Hematopoietic multipotent progenitor cell treated with erythropoietin and hydrocortisone succinate and interleukin-3 and kit ligand, for 8 days (in vitro differentiated cells): ENCODE results near the gene PPARGC1A.

Experiments
- DNase-seq: peaks from one replicate; pipeline ENCODE4 v3.0.0-alpha.2; 2015

The PPARGC1A gene

DNA sequence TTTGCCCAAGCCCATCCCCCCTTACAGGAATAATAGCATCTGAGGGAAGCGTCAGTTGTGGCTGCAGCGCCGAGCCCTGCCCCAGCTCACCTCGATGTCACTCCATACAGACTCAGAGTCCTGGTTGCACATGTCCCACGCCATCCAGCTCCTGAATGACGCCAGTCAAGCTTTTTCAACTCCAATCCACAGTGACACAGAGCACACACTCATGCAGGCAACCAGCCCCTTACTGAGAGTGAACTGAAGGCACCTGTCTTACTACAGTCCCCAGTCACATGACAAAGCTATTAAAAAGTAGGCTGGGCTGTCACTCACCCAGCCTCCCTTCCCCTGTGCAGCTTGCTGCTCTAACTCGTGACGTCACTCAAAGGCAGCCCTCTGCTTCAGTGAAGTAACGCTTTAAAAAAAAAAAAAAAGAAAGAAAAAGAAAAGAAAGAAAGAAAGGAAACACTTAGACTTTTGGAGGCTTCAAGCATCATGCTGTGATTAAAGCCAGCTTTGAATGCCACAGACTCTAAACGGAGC, at the start of gene PPARGC1A:
TSS of gene PPARGC1A (minus strand) at position 234 of the 528 bp plus-strand sequence. CDS start at position 144, 90 bp downstream.
- no peak for DNase-seq

DNA sequence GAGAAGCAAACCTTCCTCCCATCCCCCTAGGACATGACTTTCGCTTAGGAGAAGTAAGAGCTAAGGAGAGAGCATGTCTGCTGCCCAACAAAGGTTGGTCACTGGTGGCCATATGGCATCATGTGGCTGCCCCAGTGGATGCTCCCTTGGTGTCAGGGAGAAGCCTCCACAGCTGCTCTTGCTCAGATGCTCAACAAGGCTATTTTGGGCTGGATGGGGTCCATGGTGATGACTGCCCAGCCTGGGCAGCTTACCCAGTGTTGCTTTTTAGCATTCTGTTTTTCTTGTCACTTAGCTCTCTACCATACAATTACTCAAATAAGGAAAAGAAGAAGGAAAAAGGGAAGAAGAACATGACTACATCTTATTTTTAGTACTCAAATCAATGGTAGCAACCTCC, 48.9 kb upstream of the PPARGC1A start:
- DNase-seq: no peak

- DNase-seq: no peak
Measured at GRCh38 chr4:23937173-23937572, 47.3 kb upstream of the PPARGC1A start.

GRCh38 chr4:23934915-23935314, 45.1 kb upstream of the PPARGC1A start:
- no peak for DNase-seq

- no peak for DNase-seq
Measured at GRCh38 chr4:23934223-23934622, 44.4 kb upstream of the PPARGC1A start.

DNA sequence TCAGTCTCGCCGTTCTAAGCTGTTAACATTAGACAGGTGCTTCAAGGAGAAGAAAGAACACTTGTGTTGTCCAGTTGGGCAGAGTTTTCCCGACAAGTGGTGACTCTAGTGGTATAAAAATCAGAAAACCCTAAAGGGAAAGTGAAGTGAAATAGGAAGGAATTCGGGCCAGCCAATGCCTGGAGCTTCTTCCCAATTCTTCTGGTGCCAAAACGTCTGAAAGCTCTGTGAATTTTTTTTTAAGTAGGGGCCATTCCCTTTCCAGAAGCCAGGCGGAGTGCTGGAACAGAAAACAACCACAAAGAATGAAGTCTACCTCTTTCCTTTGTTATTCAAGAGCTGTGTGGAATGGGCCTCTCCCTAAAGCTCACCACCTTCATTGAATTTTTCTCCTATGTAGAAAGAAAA, 43.1 kb upstream of the PPARGC1A start:
- DNase-seq: no peak

- DNase-seq: no peak
Measured at GRCh38 chr4:23932186-23932585, 42.3 kb upstream of the PPARGC1A start.

GRCh38 chr4:23931489-23931830, 41.6 kb upstream of the PPARGC1A start:
- no peak for DNase-seq

DNA sequence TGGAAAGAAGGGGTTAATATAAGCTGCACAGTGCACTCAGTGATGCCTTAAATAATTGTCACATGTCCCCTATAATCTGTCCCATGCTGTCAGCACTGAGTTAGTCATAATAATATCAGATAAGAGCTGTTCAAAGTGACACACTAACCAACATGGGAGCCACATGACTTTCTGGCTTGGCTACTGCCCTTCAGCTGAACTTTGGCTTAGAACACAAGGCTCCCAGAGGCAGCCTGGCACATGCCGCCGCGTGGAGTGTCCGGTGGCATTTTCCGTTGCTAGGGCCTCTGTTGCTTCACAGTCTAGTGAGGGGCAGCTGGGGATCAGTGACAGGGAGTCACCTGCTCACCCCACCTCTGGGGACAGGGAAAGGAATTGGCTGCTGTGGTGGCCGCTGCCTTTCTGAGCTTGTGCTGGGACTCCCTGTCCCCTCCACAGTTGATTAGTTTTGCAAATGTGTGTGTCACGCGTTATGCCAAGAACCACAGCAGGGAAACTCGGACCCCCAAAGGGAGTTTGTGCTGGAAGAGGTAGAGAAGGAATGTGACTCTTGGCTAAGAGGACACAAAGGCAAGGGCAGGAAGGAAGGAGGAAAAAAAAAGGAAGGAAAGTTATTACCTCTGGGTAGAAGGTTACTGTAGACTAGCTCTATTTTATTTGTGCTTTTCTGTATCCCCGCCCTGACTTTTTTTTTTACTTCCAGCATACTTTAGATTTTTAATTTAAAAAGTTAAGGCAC, 41.1 kb upstream of the PPARGC1A start:
- DNase-seq: no peak

DNA sequence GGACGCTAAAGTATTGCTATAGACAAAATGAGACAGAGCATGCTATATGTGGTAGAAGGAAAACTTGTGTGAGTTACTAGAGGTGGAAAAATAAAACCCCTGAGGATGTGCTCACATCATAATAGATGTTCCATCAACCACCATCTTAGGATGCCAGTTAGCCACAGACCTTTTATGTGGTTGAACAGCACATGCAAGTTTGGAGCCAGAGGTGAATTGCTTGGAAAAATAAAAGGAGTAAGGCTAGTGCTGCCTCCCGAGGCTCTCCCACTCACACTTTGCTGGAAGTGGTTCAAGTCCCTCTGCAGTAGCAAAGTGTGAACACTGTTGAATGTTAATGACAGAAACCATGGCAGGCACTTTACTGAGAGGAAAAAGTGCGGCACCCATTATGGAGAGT, 39.4 kb upstream of the PPARGC1A start:
- no peak for DNase-seq

GRCh38 chr4:23924556-23924955, 34.7 kb upstream of the PPARGC1A start:
- DNase-seq: no peak

GRCh38 chr4:23923840-23924239, 34.0 kb upstream of the PPARGC1A start:
- DNase-seq: no peak

GRCh38 chr4:23923141-23923540, 33.3 kb upstream of the PPARGC1A start:
- DNase-seq: no peak

DNA sequence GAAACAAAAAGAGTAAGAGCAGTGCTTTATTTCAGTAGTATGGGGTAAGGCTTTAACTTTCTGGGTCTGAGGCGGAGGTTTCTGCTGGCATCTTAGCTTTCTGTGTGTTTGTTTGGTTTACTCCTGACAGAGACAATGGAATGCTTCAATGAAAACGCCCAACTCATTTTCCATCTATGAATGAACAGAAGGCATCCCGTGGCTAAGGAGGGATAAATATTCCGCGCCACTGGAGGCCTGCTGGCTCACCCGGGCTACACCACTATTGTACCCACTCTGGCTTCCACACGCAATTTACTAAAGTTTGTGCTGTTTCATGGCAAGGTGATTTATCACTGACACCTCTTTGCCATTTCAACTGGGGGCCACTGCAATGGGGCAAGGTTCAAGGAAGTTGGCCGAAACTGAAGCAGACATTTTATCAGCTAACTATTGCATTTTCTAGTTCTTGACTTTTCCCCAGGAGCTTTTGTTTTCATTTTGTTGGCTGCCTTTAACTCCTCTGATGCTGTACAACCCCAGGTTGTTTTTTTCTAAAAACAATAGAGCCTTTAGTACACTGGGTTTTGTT, 32.8 kb upstream of the PPARGC1A start:
- DNase-seq: no peak

GRCh38 chr4:23922013-23922412, 32.2 kb upstream of the PPARGC1A start:
- DNase-seq: no peak

- DNase-seq: no peak
Measured at GRCh38 chr4:23921447-23921845, 31.6 kb upstream of the PPARGC1A start.

- DNase-seq: no peak
Measured at GRCh38 chr4:23920716-23921446, 31.0 kb upstream of the PPARGC1A start.

GRCh38 chr4:23920296-23920695, 30.4 kb upstream of the PPARGC1A start:
- no peak for DNase-seq

- no peak for DNase-seq
Measured at GRCh38 chr4:23916282-23916681, 26.4 kb upstream of the PPARGC1A start.

DNA sequence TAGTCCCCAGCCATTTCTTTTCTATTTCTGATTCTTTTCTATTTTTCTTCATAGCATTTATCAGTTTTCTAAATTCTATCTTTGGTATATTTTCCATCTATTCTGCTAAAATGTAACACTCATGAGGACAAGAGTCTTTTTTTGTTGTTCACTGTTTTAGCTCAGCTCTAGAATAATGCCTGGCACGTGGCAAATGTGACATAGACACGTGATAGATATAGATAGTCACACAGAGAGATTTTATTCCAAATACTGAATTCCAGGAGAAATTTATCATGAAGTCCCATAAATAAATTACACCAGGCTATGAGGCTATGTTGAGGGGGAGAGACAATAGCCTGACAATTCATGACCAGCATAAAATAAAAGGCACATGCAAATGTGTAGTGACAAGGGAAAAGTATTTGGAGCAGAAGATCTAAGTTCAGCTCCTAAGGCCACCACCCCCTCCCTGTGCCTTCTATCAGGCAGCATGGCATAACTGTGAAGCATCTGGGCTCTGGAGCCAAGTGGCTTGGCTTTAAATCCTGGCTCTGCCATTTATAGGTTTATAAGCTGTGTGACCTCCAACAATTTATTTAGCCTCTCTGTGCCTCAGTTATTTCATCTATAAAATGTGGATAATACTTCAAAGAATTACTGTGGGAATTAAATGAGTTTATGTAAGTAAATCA, 25.7 kb upstream of the PPARGC1A start:
- DNase-seq: no peak

DNA sequence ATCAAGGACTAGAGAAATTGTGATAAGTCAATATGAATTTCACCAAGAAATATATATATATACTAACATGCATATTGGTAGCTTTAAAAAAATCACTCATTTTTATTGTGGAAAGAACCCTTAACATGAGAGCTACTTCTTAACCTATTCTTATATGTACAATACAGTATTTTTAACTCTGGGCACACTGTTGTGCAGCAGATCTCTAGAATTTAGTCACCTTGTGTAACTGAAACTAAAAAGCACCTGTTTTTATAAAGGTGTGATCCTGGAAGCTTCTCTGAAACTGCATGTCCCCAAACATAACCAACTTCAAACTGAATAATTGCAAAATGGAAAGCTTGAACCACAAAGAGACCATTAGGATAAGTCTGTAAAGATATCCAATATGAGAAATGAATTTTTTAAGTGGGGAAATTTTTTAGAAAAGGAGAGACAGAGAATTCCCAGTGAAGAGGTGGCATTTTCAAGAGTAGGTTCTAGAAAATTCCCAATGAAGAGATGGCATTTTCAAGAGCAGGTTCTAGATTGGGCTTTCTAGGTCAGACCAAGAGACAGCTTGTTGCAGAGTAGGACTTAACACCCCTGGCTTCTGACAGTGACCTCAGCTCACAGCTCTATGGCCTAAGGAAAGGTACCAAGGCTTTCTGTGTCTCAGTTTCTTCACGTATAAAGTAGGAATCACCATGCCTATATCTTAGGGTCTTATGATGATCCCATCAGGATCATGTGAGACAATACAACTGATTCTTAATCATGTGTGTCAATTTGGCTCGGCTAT, 22.0 kb upstream of the PPARGC1A start:
- no peak for DNase-seq

GRCh38 chr4:23909671-23910070, 19.8 kb upstream of the PPARGC1A start:
- no peak for DNase-seq

DNA sequence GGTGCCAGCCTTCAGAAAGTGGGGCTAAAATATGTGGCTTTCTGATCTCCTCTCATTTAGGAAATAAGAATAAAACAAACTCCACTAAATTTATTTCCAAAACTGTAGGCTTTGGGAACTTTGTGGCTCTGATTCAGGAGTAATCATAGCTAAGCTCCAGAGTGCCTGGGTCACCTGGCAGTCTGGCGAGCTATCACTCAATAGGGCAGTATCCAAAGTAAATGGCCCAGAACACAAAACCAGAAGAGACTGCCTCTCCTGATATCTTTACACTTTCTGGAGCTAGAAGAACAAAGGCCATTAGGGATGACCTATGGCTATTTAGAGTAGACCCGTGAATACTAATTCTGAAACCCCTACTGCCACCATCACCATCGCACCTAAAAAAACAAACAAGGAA, 17.0 kb upstream of the PPARGC1A start:
- no peak for DNase-seq
